ELR (cell line): ENCODE measurements around the gene URB1.
"Not testable (repeated sequence)": the region's sequence is repeated elsewhere in the genome, so short reads cannot be mapped to it uniquely, and the experiment has no call there.

Experiments used
- DNase-seq: peaks from one replicate; pipeline ENCODE4 v3.0.0-alpha.2; 2015; ENCODE audit warnings: low read depth

Gene URB1

DNA sequence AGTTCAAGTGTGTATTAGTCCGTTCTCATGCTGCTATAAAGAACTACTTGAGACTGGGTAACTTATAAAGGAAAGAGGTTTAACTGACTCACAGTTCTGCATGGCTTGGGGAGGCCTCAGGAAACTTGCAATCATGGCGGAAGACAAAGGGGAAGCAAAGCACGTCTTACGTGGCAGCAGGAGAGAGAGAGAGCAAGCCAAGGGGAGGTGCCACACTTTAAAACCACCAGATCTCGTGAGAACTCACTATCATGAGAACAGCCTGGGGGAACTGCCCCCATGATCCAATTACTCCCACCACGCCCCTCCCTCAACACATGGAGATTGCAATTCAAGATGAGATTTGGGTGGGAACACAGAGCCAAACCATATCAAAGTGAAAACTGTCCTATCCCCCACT lies 109.8 kb downstream of the URB1 start:
- DNase-seq: no peak

- DNase-seq: peak; percentile 22
Measured at GRCh38 chr21:32281531-32281930, 111.3 kb downstream of the URB1 start.

DNA sequence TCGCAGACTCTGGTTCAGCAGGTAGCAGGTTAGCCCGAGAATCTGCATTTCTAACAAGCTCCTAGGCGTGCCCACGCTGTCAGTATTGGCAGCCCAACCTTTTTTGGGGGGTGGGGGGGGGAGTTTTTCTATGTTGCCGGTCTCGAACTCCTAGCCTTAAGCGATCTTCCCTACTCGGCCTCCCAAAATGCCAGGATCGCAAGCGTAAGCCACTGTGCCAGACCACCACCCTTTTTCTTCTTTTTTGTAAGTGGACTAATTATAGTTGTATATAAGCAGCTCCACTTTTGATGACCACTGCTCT lies 113.5 kb downstream of the URB1 start:
- DNase-seq: no peak

DNA sequence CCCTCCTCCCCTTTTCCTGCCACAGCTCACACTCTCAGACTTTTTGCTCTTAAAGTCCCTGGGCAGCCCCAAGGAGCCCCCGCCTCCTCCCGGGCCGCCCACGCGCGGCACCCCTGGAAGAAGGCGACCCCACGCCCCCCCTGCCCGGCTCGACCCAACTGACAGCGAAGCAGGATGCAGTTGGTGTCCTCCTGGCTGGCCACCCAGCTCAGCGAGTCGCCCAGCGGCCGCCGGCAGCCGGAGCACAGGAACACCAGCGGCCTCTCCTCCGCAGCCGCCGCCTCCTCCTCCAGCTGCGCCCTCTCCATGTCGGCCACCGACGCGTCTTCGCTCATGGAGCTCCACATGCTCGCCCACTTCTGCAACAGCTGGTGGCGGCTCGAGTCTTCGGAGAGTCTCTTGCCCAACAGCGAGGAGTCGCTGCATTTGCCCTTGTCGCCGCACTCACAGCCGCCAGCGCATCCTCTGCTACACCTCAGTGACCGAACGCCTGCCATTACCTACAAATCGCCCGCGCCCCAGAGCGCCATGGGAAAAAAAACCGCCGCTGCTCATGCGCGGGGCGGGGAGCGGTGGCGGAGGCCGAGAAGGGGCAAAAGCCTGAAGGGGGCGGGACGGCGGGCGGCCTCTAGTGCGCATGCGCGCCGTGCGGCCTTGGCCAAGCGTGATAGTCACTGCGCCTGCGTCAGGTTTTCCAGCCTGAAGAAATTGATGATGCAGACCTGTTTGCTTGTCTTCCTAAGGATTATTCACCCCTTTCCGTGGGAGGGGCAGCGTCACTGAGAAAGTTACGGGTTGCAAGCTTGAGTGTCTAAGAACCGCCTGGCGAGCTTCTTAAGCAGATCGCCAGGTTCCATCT lies 114.1 kb downstream of the URB1 start, which contains the start of gene MIS18A:
TSS of gene MIS18A (minus strand) at position 532 of the 859 bp plus-strand sequence. CDS start at position 497, 35 bp downstream.
- peak; percentile 97 for DNase-seq

DNA sequence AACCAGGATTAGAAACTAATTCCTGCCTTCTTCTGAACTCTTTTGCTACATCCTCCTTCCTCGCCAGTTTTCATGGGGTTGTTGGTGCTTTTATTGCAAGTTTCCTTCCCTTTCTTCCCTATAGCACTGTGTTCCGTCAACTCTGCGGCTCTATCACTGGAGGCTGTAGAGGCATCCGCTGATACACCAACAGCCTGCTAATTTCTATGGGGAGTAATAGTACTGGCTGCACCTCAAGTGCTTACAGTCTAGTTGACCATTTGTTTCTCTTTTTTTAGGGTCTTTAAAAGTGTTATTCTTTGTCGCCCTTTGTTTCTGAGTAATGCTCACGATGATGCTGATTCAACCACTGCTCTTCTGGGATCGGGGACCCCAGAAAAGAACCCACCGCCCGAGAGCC lies 114.7 kb downstream of the URB1 start:
- DNase-seq: peak; percentile 43

DNA sequence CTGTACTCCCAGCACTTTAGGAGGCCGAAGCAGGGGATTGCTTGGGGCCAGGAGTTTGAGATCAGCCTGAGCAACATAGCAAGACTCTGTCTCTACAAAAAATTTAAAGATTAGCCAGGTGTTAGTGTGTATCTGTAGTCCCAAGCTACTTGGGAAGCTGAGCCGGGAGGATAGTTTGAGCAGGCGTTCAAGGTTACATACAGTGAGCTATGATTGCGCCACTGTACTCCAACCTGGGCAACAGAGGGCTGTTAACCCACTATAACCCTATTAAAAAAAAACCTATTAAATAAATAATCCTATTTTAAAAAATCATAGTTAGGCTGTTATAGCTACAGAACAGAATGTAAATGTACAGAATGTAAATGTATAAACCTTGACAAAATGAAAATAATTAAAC lies 116.1 kb downstream of the URB1 start:
- DNase-seq: no peak

- no peak for DNase-seq
Measured at GRCh38 chr21:32270748-32271147, 122.1 kb downstream of the URB1 start.

DNA sequence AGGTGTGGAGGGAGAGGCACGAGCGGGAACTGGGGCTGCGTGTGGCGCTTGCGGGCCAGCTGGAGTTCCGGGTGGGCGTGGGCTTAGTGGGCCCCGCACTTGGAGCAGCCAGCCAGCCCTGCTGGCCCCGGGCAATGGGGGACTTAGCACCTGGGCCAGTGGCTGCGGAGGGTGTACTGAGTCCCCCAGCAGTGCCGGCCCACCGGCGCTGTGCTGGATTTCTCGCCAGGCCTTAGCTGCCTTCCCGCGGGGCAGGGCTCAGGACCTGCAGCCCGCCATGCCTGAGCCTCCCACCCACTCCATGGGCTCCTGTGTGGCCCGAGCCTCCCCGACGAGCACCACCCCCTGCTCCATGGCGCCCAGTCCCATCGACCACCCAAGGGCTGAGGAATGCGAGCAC lies 127.5 kb downstream of the URB1 start:
- DNase-seq: not testable (repeated sequence)

GRCh38 chr21:32261929-32262328 lies 130.9 kb downstream of the URB1 start:
- DNase-seq: no peak
